C1 segment of cervical spinal cord (tissue), 14 donors: ENCODE measurements around the gene ADAM19.
A peak's percentile ranks its signal among the peaks of the same experiment; 100 is the strongest.
"Not testable (repeated sequence)": the region's sequence is repeated elsewhere in the genome, so short reads cannot be mapped to it uniquely, and the experiment has no call there.

Experiments
- DNase-seq, 14 donors: peaks; one replicate each; lab custom pipeline; 2025; lab: John Stamatoyannopoulos, UW

ADAM19 gene

DNA sequence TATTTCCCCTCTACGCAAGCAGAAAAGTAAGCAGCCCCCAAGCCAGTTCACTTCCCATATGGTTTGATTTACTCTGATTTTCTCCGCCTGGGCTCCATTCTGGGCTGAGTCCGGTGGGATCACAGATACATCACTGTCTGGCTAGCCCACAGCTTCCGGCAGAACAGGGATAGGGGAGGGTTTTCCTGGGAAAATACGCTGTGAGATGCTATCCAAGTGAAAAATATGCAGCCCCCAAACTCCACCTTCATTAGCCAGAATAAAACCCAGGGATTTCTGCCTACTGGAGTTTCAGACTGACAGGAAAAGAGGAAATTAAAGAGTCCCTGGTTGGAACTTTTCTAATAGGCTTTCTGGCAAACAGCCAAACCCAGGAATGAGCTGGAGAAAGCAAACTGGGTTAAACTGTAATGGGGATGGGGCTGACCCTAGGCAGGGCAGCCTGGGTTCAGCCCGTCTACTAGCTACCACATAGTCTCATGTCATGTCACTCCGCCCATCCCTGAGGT is 132.5 kb downstream of the ADAM19 start:
- no peak for DNase-seq

- DNase-seq, result no peak
Measured at GRCh38 chr5:157434096-157434495, 141.5 kb downstream of the ADAM19 start.

DNA sequence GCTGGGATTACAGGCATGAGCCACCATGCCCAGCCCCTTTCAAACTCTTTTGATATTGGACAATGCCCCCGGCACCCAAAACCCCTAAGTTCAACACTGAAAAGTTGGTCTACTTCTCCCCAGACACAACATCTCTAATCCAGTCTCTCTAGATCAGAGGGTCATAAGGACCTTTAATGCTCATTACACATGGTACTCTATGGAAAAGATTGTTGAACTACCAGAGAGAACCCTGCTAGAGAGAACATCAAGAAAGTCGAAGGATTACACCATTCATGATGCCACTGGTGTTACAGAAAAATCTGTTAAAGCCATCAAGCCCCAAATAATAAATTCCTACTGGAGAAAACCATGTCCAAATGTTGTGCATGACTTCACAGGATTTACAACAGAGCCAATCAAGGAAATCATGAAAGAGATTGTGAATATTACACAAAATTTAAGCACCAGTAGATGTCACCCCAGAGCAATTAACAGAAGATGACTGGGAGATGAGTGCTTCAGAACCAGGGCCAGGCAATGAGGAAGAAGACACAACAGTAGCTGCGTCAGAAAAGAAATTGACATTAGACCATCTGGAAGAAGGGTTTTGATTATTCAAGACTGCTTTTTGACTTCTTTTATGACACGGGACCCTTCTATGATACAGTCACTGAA is 143.9 kb downstream of the ADAM19 start:
- DNase-seq, result peak in 2 of 14 donors; percentile 48 to 60

- not testable (repeated sequence) for DNase-seq
Measured at GRCh38 chr5:157429920-157430319, 145.7 kb downstream of the ADAM19 start.
